NCI-H446 treated with DMSO at 0.1 percent for 48 hours (cell line): ENCODE data around the gene CXXC4.

ENCODE experiments used
- DNase-seq: peaks from one replicate; lab custom pipeline; 2025; lab: John Stamatoyannopoulos, UW

The CXXC4 gene

DNA sequence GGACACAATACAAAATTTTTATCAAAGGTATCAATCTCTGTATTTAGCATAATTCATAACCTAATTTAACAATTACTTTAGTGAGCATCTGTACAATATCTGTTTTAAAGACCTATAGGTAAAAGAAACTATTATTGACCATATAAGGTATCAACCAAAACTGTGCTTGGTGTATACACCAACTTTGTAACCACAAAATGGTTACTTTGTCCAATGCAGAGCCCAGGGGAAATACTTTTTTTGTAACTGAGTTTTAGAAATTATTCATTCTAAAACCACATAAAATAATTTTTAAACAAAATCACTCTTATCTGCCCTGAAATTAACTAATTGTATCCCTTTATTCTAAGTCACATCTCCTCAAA is 5.0 kb downstream of the CXXC4 start:
- DNase-seq: no peak

GRCh38 chr4:104488151-104488550 is 6.5 kb downstream of the CXXC4 start:
- DNase-seq: no peak

- DNase-seq: no peak
Observed at GRCh38 chr4:104486716-104487504, 7.8 kb downstream of the CXXC4 start.

GRCh38 chr4:104475652-104476051 is 19.0 kb downstream of the CXXC4 start:
- DNase-seq: no peak

GRCh38 chr4:104472766-104473165 is 21.9 kb downstream of the CXXC4 start:
- no peak for DNase-seq

- DNase-seq: no peak
Observed at GRCh38 chr4:104470770-104471169, 23.9 kb downstream of the CXXC4 start.

- no peak for DNase-seq
Observed at GRCh38 chr4:104469794-104470193, 24.9 kb downstream of the CXXC4 start.

GRCh38 chr4:104465619-104466018 is 29.1 kb downstream of the CXXC4 start:
- DNase-seq: no peak

- DNase-seq: no peak
Observed at GRCh38 chr4:104465201-104465600, 29.5 kb downstream of the CXXC4 start.

- no peak for DNase-seq
Observed at GRCh38 chr4:104462641-104463040, 32.1 kb downstream of the CXXC4 start.

- no peak for DNase-seq
Observed at GRCh38 chr4:104457308-104457981, 37.2 kb downstream of the CXXC4 start.

GRCh38 chr4:104451573-104451972 is 43.1 kb downstream of the CXXC4 start:
- DNase-seq: peak; percentile 12

DNA sequence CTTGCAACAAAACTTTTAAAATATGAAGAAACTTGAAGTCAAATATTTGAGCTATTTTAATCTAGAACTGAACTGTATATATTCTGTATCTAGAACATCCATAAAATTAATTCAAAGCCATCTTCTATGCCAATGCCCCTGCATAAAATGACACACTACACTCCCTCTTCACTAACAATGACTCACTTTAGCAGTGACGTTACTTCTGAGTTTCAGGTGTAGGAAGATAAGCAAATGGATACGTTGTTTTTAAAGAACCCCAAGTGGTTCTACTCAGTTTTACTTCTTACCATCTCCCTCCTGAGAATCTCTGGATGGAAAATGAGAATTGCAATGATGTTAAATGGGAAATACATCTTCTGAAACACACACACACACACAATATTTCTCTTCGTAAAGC is 45.2 kb downstream of the CXXC4 start:
- DNase-seq: no peak

DNA sequence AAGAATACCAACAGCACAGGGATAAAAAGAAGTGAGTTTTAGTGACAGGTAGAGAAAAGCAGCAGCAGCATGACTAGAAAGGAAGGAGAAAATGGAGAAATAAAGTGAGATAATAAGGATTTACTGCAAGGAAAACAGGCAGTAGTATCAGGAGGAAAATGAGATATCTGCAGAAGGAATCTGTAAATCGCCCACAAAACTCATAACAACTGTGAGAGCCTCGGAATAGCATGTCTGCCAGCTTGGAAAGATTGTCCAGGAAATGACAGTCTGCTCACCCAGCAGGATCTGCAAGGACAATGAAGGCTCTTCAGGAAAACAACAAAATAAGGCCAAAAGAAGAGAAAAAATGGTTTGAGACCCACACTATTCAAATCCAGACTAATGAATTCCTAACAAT is 47.4 kb downstream of the CXXC4 start:
- DNase-seq: no peak

DNA sequence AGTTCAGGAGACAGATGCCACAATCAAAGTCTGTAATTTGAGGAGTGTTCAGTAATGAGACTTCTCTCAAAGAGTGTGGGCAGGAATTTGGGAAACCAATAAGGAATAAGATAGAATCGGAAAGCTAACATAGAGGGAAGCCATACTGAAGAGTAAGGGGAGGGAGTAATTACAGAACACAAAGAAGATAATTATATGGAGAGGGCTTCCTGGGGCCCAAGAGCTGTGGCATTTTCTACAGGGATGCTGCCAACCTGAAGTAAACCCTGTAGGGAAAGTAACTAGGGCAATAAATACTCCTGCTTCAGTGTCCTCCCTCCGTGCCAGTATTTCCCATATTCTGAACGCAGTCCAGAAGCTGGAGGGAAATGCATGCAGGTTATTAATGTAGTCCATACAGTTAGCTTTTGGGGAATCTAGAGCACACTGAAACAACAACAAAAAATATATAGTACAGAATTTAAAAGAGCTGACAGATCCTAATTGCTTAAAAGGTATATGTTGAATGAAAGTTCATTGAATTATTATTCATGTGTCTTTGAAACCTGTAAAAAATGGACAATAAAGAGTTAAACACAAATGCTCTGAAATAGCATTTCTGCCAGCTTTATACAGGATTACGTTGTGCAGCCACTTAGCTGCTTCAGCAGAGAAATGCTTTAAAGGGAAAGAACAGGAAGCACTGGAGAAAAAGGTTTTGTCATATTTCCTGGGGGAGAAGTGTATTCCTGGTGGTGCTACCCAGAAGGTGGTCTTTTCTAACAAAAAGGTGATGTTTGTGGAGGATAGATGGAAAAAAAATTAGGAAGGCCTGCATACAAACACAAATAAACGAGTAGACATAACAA is 48.0 kb downstream of the CXXC4 start:
- no peak for DNase-seq

DNA sequence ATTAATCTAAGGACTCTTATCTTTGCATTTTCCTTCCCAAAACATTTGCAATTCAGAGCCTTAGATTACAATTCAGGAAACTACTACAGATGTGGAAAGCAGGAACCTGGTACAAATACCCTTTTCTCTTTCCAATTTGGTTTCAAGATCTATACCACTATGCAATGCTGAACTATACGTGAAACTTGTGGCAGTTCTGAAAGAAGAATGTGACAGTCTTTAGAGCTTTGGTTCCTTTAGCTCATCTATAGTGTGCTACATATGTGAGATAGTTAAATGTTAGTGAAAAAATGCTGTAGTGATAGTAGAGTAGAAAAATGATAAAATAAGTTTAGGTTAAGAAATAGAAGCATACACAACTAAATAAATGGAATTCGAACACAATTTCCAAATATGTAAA is 50.0 kb downstream of the CXXC4 start:
- DNase-seq: no peak

DNA sequence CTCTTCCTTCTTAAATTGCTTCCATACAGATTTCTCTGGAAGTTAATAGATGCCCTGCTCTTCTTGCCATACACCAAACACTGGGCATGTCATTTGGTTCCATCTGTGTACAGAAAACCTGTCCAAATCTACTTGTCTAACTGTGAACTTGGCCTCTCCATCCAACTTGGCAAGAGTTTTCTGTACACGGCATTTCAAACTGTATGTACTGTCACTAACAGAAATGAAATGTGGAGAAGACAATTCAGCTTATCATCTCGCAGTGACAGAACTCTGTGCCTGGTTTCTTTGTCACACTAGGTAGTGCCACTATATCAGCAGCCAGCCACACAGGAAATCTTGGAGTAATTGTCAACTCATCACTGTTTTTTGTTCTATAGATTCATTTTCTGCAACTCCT is 58.2 kb downstream of the CXXC4 start:
- peak; percentile 52 for DNase-seq

DNA sequence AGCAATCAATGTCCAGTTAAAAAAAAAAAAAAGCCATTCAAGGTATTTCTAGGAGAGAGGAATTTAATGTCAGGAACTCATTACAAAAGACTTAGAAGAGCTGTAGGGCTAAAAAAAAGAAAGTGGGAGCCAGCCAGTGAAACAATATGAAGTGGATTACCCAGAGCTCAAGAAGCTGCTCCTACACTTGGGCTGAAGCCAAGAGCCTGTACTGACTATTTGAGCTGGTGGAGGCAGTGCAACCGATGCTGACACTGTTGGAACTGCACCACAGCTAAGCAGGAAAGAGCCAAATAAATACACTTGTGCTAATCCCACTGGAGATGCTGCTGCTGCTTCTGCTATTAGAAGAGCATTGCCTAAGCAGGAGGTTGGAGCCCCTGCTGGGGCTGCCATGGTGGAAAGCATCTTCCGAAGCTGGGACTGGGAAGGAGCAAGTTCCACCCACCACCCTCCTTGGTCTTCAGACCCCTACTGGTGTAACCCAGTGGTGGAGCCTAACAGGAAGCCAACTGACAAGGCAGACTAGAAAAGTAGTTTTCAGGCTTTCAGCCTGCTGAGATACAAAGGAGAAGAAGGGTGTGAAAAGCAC is 65.4 kb downstream of the CXXC4 start:
- peak; percentile 65 for DNase-seq

DNA sequence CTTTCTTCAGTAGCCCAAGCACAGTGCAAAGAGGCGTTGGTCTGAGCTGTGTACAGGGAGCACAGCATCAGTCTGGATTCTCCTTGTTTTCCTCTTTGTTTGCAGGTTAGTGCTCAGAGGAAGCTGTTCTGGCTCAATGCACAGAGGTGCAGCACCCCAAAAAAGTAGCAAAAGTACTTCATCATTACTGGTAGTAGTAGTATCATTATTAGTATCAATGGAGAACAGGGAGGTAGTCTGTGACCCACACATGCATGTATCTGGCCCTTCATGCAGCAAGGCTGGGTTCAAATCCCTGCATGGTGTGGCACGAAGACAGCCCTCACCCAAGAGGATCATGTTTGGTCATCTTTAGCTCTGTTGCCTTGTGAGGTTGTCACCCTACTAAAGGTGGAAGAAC is 68.7 kb downstream of the CXXC4 start:
- DNase-seq: no peak

GRCh38 chr4:104424989-104425388 is 69.7 kb downstream of the CXXC4 start:
- DNase-seq: no peak

- DNase-seq: no peak
Observed at GRCh38 chr4:104424475-104424941, 70.2 kb downstream of the CXXC4 start.

DNA sequence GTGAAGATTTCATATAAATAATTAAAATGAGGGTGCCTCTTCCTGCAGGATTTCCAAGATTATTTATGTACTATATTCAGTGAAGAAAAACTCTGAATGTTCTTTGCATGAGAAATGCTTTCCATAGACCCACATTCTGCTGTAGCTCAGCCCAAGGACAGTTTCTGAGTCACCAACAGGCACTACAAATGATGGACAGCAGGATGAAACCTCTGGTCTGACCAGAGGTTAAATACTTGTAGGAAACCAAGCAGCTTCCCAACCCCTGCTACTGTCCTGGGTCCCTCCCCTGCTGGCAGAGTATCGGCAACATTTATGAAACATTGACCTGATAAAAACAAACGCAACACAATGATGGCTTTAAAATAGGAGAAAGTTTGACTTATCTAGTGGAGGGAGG is 73.1 kb downstream of the CXXC4 start:
- DNase-seq: no peak
